ENCODE results near the gene KMT2D. TPM values are rescaled to one million over a fixed set of nuclear protein-coding genes. Genes with fewer than 3 reads are reported as not detected.

The KMT2D gene
- total and polyA plus RNA-seq, 2 of the 8 experiments (the other 6 are each of a cell fraction or from before 2014, with no cell fraction given): 9.1 to 86.3 TPM

- TF ChIP-seq NANOG (IDR thresholded peaks at IDR 0.05; ENCODE audit: insufficient read depth, low read depth, low read length, poor library complexity, severe bottlenecking) (peak; percentile 49), JUN (IDR thresholded peaks at IDR 0.05; ENCODE audit: low read depth, low read length) (no peak), YY1 (IDR thresholded peaks at IDR 0.05; ENCODE audit: low read depth, low read length) (peak; percentile 89), EP300 (IDR thresholded peaks at IDR 0.05; ENCODE audit: borderline replicate concordance in 1 of 2, low read depth in 2 of 2, low read length in 2 of 2) (peak in 1 of 2 experiments; percentile 91; a peak in 1 of 3 replicates), SAP30 (IDR thresholded peaks at IDR 0.05; ENCODE audit: insufficient read depth, insufficient replicate concordance, low read length) (peak; percentile 25), BRCA1 (IDR thresholded peaks at IDR 0.05; ENCODE audit: low read depth, low read length) (no peak), EZH2 (IDR thresholded peaks at IDR 0.05; ENCODE audit: low read depth, low read length, severe bottlenecking) (no peak)
Measured at GRCh38 chr12:49060237-49061156, at the start of gene KMT2D (continued).

All from H1 (cell line).